GM12865 (cell line): ENCODE measurements around the gene MGMT.

ENCODE experiments used
- DNase-seq: peaks from one replicate; pipeline ENCODE4 v3.0.0; 2010; ENCODE audit warnings: low read depth
- H3K4me3 ChIP-seq: 2 replicates; pipeline ENCODE4 v1.5.1; 2011; ENCODE audit warnings: mild to moderate bottlenecking, low read depth, low read length, control low read depth
- CTCF ChIP-seq: IDR thresholded peaks from 2 replicates; pipeline ENCODE4 v1.5.1; 2011; ENCODE audit warnings: low read length, control low read depth, low read depth, inconsistent platforms; ENCODE audit not compliant: insufficient read depth; ENCODE audit errors: missing control alignments

MGMT gene

DNA sequence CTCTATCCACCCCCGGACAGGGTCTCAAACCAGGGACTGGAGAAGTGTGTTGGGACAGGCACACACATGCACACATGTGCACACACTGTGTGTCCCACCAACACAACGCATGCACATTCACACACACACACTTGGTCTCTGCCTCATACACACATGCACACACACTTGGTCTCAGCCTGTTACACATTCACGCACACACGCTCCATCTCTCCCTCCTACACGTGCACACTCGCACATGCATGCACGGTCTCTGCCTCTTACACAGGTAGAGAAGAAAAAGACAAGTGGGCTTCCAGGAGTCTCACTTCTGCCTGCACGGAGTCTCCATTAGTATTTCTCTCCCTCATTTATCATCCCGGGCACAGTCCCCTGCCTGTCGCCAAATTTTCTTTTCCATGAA lies 325.8 kb downstream of the MGMT start:
- no peak for TF ChIP-seq CTCF
- no peak for DNase-seq
- no peak overlapping the region for H3K4me3 ChIP-seq

DNA sequence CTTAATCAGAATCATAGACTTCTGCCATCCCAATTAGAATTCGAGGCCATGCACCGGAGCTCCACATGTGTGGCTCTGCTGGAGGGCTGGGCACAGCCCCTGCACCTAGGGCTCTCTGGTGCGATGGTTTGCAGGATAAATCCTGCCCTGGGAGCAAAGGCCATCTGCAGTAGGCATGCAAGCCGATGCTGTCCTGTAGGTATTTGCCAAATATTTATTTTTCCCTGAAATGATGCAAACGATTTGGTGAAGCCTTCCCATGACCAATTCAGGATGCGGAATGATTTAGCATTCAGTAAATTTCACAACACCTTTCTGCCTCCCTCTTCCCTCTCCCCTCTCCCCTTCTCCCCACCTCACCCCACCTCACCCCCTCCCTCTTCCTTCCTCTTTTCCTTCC lies 326.4 kb downstream of the MGMT start:
- DNase-seq: no peak
- no peak for TF ChIP-seq CTCF
- H3K4me3 ChIP-seq: no peak overlapping the region

GRCh38 chr10:129793996-129794395 lies 327.0 kb downstream of the MGMT start:
- H3K4me3 ChIP-seq: no peak overlapping the region
- DNase-seq: no peak
- no peak for TF ChIP-seq CTCF

DNA sequence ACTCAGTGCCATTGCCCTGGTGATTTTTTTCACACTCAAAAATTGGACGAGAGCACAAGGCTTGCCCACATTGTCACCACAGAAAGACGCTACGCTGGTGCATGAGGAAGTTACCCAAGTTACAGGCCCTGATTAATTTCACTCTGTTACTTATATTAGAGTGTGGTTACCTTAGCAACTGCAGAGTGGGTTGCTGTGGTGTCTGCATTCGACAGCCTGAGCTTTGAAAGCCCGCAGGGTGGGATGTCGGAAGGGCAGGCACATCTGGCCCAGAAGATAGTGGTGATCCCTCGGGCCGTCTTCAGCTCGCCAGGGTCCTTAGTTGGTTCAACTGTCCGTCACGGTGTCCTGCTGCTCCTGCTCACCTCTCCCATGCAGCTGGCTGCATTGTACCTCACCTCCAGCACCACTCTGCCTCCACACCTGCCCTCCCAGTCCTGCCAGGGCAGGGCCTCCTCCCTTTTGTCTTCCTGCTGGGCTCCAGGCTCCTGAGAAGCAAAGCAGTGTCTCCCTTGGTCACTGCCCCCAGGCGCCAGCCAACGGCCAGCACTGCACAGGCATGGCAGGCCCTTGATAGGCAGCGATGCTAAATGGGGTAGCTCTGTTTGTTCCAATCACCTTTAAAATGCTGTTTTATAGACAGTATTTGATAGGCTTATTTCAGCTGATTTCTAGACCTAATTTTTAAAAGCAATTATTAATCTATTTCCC lies 329.8 kb downstream of the MGMT start:
- H3K4me3 ChIP-seq: no peak overlapping the region
- no peak for TF ChIP-seq CTCF
- no peak for DNase-seq

GRCh38 chr10:129799942-129800341 lies 332.9 kb downstream of the MGMT start:
- no peak for DNase-seq
- no peak for TF ChIP-seq CTCF
- H3K4me3 ChIP-seq: no peak overlapping the region

GRCh38 chr10:129800796-129801340 lies 333.8 kb downstream of the MGMT start:
- H3K4me3 ChIP-seq: no peak overlapping the region
- no peak for TF ChIP-seq CTCF
- no peak for DNase-seq

DNA sequence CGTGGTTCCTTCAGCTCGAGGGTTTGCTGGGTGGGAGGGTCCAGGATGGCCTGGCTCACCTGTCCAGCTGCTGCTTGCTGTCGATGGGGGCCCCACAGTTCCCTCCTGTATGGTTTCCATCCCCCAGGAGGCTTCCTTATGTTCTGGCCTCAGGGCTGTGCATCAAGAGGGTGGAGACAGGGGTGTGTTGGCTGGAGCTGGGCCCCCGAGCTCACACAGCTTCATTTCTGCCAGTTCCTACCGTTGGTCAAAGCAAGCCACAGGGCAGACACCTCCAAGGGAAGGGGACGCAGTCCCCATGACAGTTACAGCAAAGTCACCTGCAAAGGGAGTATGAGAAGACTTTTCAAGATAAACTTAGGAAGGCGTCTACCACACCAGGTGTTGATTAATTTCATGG lies 340.2 kb downstream of the MGMT start:
- no peak overlapping the region for H3K4me3 ChIP-seq
- TF ChIP-seq CTCF: no peak
- DNase-seq: no peak
